Coronary artery (tissue), 2 donors: ENCODE results near the gene TNFRSF8.

Experiments
- DNase-seq: peaks from one replicate; pipeline ENCODE4 v3.0.0-alpha.2; 2017; ENCODE audit warnings: low spot score
- H3K27ac ChIP-seq, 2 donors: fragments of 200-600 bp; sonication (generic); one replicate each; pipeline ENCODE4 v1.5.1; 2016 to 2019
- H3K4me3 ChIP-seq: fragments of 200-600 bp; sonication (generic); 2 replicates; pipeline ENCODE4 v1.5.1; 2016; ENCODE audit warnings: mild to moderate bottlenecking, moderate library complexity
- TF ChIP-seq, protein P1 (sequence below): fragments of 200-600 bp; sonication (generic); IDR thresholded peaks from one replicate; pipeline ENCODE4 v1.5.1; 2019; ENCODE audit warnings: antibody characterized with exemption

Gene TNFRSF8

DNA sequence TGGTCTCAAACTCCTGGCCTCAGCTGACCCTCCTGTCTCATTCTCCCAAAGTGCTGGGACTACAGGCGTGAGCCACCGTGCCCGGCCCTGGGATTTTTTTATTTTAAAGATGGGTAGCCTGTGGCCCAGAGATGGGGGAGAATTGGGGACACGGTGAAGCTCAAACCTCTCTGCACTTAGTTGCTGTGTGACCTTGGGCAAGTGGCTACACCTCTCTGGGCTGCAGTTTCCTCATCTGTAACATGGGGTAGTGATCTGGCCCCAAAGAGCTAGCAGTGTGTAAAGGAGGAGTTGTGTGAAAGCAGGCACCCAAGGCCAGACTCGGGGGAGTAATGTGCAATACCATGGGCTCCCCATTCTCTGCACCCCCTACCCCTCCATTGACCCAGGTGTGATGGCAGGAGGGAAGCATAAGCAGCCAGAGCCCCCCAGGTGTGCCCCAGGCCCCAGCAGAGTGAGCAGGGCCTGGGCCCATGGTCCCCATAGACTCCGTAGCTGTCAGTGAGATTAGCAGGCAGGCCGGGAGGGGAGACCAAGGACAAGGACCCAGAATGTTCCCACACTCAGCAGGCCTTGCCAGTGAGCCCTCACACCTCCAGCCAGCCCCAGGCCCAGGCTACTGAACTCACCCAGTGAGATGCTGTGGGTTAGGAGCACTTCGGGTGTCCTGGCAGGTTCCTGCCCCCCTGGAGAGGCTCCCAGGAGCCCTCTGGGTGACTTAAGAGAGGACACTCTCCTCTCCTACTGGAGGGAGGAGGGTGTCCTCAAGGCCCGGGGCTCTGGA is 17.9 kb downstream of the TNFRSF8 start:
- Histone ChIP-seq H3K4me3 (no peak overlapping the region), H3K27ac (no peak overlapping the region)
- no peak for DNase-seq
- TF ChIP-seq, protein P1, sequence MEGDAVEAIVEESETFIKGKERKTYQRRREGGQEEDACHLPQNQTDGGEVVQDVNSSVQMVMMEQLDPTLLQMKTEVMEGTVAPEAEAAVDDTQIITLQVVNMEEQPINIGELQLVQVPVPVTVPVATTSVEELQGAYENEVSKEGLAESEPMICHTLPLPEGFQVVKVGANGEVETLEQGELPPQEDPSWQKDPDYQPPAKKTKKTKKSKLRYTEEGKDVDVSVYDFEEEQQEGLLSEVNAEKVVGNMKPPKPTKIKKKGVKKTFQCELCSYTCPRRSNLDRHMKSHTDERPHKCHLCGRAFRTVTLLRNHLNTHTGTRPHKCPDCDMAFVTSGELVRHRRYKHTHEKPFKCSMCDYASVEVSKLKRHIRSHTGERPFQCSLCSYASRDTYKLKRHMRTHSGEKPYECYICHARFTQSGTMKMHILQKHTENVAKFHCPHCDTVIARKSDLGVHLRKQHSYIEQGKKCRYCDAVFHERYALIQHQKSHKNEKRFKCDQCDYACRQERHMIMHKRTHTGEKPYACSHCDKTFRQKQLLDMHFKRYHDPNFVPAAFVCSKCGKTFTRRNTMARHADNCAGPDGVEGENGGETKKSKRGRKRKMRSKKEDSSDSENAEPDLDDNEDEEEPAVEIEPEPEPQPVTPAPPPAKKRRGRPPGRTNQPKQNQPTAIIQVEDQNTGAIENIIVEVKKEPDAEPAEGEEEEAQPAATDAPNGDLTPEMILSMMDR: no peak

GRCh38 chr1:12081648-12082396 is 18.7 kb downstream of the TNFRSF8 start:
- TF ChIP-seq, protein P1: no peak
- no peak overlapping the region for H3K4me3 ChIP-seq
- no peak for DNase-seq
- H3K27ac ChIP-seq: no peak overlapping the region

GRCh38 chr1:12082988-12083387 is 19.9 kb downstream of the TNFRSF8 start:
- TF ChIP-seq, protein P1: no peak
- no peak overlapping the region for H3K4me3 ChIP-seq
- no peak overlapping the region for H3K27ac ChIP-seq
- no peak for DNase-seq

- TF ChIP-seq, protein P1: no peak
- no peak overlapping the region for H3K27ac ChIP-seq
- no peak for DNase-seq
- H3K4me3 ChIP-seq: no peak overlapping the region
These were observed 20.7 kb downstream of the TNFRSF8 start for GRCh38 chr1:12083766-12084165.

DNA sequence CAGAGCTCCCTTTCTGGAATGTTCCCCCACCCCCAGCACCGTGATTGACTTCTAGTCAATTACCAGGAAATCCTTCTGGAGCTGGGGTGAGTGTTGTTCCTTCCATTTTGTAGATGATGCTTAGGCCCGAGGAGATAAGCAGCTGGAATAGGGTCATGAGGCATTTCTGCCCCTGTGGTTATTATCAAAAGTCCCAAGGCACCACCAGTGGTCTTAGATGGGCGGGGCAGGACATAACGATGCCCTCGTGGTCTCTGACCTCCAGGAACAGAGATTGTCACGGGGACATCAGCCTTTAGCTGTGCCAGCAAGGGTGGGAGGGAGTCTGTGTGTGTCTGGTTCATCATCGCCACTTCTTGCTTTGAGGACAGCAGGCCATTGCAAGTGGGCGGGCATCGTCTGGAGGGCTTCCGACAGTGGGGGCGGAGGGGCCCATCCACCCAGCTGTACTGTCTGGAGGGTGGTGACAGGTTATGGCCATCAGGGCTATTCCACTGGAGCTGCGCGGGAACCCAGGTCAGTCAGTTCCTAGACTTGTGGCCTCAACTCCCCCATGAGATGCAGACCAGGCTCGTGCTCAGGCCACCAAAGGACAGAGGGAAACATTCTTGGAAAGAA is 22.6 kb downstream of the TNFRSF8 start:
- Histone ChIP-seq H3K27ac (no peak overlapping the region), H3K4me3 (no peak overlapping the region)
- TF ChIP-seq, protein P1: no peak
- DNase-seq: no peak

GRCh38 chr1:12087797-12088314 is 24.8 kb downstream of the TNFRSF8 start:
- no peak overlapping the region for H3K27ac ChIP-seq
- DNase-seq: no peak
- TF ChIP-seq, protein P1: no peak
- H3K4me3 ChIP-seq: no peak overlapping the region
